Measurements from ENCODE around the gene CANX. TPM values are rescaled to one million over a fixed set of nuclear protein-coding genes. Genes with fewer than 3 reads are reported as not detected.

Gene CANX
- total and polyA plus RNA-seq, 2 of the 13 experiments (the other 11 are each of a cell fraction or from before 2014, with no cell fraction given), result 477 to 680 TPM

DNA sequence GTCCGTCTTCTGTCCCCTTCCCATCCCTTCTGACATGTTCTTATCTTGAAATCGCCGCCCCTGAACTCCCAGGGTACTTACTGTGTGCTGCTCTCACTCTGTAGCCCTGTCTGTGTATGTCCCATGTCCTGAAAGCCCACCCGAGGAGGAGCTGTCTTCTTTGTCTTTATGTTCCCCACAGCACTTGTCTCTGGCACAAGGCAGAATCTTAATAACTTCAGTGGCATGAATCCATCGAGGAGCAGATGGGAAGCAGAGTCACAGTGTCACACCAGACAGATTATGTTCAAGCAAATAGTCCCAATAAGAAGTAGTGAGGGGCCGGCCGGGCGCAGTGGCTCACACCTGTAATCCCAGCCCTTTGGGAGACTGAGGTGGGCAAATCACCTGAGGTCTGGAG lies 65.3 kb downstream of the CANX start:
- 87% methylated on average over 8 of the region's 8 CpGs for WGBS (ENCODE audit: low lambda C conversion rate)
- CTCF ChIA-PET (ENCODE audit: low intra/inter-chr PET ratio, low total read pairs), result interaction anchor here (1.9 kb wide), 1 partner anchor 32 kb away, joined by 11 read pairs; no protein-coding TSS in a partner anchor
- TF ChIP-seq DPF2 (CRISPR knock-in tag; IDR thresholded peaks at IDR 0.05; ENCODE audit: borderline replicate concordance, low read depth) (no peak), EZH2 (conservative IDR thresholded peaks at IDR 0.05; ENCODE audit: low read depth, low read length) (no peak), CHD2 (IDR thresholded peaks at IDR 0.05; ENCODE audit: low read depth, low read length) (no peak), CAMTA2 (CRISPR knock-in tag; IDR thresholded peaks at IDR 0.05; ENCODE audit: borderline replicate concordance) (no peak)
- in situ Hi-C loops (cut with HindIII; ENCODE audit: extremely low pct_ligation_motif_present, low pct_unique_long_range_greater_than_20kb), result loop anchor here (25.0 kb wide), 1 partner anchor 323 kb away; no protein-coding TSS in a partner anchor
- intact Hi-C loops (cut with micrococcal nuclease; ENCODE audit: unreplicated experiment), result loop anchor here (10.0 kb wide), 1 partner anchor 141 kb away; the partner anchor contains the start of gene TBC1D9B
- Histone ChIP-seq H3K9me3 (ENCODE audit: low read length) (no peaks in the 10 kb centered on the region), H4K20me1 (ENCODE audit: insufficient read depth, low read length) (peaks cover 29% of the 10 kb centered on the region), H3K4me3 (replicated peaks in 1 of 3; ENCODE audit: insufficient read depth in 1 of 3, low read depth in 2 of 3, low read length in 3 of 3) (no peak overlapping the region), H2AFZ (ENCODE audit: low read length) (no peak overlapping the region), H3K79me2 (ENCODE audit: insufficient read depth, low read length) (peaks cover 53% of the 10 kb centered on the region), H3K27ac (ENCODE audit: extremely low read length, insufficient read depth, low read length) (no peak overlapping the region), H3K4me1 (ENCODE audit: insufficient read depth, low read length) (peaks cover 27% of the 10 kb centered on the region), H3K27me3 (ENCODE audit: control insufficient read depth in 1 of 2, insufficient read depth in 2 of 2, low read length in 2 of 2) (no peaks in the 10 kb centered on the region), H3K9ac (ENCODE audit: insufficient read depth, low read depth, low read length) (no peak overlapping the region), H3K36me3 (replicated peaks in 1 of 2; ENCODE audit: control insufficient read depth in 1 of 2, insufficient read depth in 2 of 2, low read length in 2 of 2) (peaks cover 19 to 43% of the 10 kb centered on the region in 2 experiments), H3K4me2 (ENCODE audit: low read depth, low read length) (no peak overlapping the region)
- POLR2A ChIA-PET, result interaction anchor here (1.4 to 2.6 kb wide), 2 partner anchors 32 to 68 kb away, joined by 5 to 11 read pairs; partner anchors contain the start of gene MAML1
- FAIRE-seq, result no peak
- no TSS peak for BruUV-seq (replicated peaks)
- ATAC-seq, result no peak
- DNase-seq (ENCODE audit: low spot score), result no peak

DNA sequence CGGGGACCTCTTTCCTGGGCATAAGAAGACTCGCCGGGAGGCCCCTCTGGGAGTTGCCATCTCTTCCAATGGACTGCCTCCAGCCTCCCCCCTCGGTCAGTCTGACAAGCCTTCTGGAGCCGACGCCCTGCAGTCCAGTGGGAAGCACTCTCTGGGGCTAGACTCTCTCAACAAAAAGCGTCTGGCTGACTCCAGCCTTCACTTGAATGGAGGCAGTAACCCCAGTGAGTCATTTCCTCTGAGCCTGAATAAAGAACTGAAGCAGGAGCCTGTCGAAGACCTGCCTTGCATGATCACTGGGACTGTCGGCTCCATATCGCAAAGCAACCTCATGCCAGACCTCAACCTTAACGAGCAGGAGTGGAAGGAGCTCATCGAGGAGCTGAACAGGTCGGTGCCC lies 66.6 kb downstream of the CANX start:
- H3K4me1 ChIP-seq (ENCODE audit: insufficient read depth, low read length), result peaks cover 27% of the 10 kb centered on the region
- H3K27me3 ChIP-seq (ENCODE audit: control insufficient read depth in 1 of 2, insufficient read depth in 2 of 2, low read length in 2 of 2), result no peaks in the 10 kb centered on the region
- FAIRE-seq (no peak), ATAC-seq (no peak), DNase-seq (ENCODE audit: low spot score) (no peak)
- H3K27ac ChIP-seq (ENCODE audit: extremely low read length, insufficient read depth, low read length), result no peak overlapping the region
- BruUV-seq (replicated peaks), result no TSS peak
- H3K4me2 ChIP-seq (ENCODE audit: low read depth, low read length), result no peak overlapping the region
- H4K20me1 ChIP-seq (ENCODE audit: insufficient read depth, low read length), result peaks cover 23% of the 10 kb centered on the region
- H3K9ac ChIP-seq (ENCODE audit: insufficient read depth, low read depth, low read length), result no peak overlapping the region
- no peak overlapping the region for H2AFZ ChIP-seq (ENCODE audit: low read length)
- ChIA-PET POLR2A (no interaction called here), CTCF (ENCODE audit: low intra/inter-chr PET ratio, low total read pairs) (no interaction called here)
- H3K36me3 ChIP-seq (replicated peaks in 1 of 2; ENCODE audit: control insufficient read depth in 1 of 2, insufficient read depth in 2 of 2, low read length in 2 of 2), result peaks cover 22 to 55% of the 10 kb centered on the region in 2 experiments
- no peak overlapping the region for H3K4me3 ChIP-seq (replicated peaks in 1 of 3; ENCODE audit: insufficient read depth in 1 of 3, low read depth in 2 of 3, low read length in 3 of 3)
- in situ Hi-C loops (cut with HindIII; ENCODE audit: extremely low pct_ligation_motif_present, low pct_unique_long_range_greater_than_20kb) (loop anchor here (25.0 kb wide), 1 partner anchor 322 kb away; no protein-coding TSS in a partner anchor), intact Hi-C loops (cut with micrococcal nuclease; ENCODE audit: unreplicated experiment) (loop anchor here (10.0 kb wide), 1 partner anchor 139 kb away; the partner anchor contains the start of gene TBC1D9B)
- TF ChIP-seq SRSF9 (IDR thresholded peaks at IDR 0.05; ENCODE audit: borderline replicate concordance, insufficient read depth, low read depth, low read length, poor library complexity, severe bottlenecking), result no peak
- TF ChIP-seq RFXAP (CRISPR knock-in tag; IDR thresholded peaks at IDR 0.05; ENCODE audit: borderline replicate concordance), result no peak
- no peak for TF ChIP-seq ZC3H4 (CRISPR knock-in tag; IDR thresholded peaks at IDR 0.05; ENCODE audit: borderline replicate concordance)
- TF ChIP-seq ZNF816 (CRISPR knock-in tag; IDR thresholded peaks at IDR 0.05; ENCODE audit: borderline replicate concordance), result no peak
- TF ChIP-seq, protein P1, sequence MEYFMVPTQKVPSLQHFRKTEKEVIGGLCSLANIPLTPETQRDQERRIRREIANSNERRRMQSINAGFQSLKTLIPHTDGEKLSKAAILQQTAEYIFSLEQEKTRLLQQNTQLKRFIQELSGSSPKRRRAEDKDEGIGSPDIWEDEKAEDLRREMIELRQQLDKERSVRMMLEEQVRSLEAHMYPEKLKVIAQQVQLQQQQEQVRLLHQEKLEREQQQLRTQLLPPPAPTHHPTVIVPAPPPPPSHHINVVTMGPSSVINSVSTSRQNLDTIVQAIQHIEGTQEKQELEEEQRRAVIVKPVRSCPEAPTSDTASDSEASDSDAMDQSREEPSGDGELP (IDR thresholded peaks at IDR 0.05; ENCODE audit: borderline replicate concordance, low read depth), result no peak
- TF ChIP-seq, protein P2, sequence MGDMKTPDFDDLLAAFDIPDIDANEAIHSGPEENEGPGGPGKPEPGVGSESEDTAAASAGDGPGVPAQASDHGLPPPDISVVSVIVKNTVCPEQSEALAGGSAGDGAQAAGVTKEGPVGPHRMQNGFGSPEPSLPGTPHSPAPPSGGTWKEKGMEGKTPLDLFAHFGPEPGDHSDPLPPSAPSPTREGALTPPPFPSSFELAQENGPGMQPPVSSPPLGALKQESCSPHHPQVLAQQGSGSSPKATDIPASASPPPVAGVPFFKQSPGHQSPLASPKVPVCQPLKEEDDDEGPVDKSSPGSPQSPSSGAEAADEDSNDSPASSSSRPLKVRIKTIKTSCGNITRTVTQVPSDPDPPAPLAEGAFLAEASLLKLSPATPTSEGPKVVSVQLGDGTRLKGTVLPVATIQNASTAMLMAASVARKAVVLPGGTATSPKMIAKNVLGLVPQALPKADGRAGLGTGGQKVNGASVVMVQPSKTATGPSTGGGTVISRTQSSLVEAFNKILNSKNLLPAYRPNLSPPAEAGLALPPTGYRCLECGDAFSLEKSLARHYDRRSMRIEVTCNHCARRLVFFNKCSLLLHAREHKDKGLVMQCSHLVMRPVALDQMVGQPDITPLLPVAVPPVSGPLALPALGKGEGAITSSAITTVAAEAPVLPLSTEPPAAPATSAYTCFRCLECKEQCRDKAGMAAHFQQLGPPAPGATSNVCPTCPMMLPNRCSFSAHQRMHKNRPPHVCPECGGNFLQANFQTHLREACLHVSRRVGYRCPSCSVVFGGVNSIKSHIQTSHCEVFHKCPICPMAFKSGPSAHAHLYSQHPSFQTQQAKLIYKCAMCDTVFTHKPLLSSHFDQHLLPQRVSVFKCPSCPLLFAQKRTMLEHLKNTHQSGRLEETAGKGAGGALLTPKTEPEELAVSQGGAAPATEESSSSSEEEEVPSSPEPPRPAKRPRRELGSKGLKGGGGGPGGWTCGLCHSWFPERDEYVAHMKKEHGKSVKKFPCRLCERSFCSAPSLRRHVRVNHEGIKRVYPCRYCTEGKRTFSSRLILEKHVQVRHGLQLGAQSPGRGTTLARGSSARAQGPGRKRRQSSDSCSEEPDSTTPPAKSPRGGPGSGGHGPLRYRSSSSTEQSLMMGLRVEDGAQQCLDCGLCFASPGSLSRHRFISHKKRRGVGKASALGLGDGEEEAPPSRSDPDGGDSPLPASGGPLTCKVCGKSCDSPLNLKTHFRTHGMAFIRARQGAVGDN (CRISPR knock-in tag; IDR thresholded peaks at IDR 0.05), result no peak
- no peak for TF ChIP-seq JUNB (CRISPR knock-in tag; IDR thresholded peaks at IDR 0.05; ENCODE audit: borderline replicate concordance)
- peaks cover 40% of the 10 kb centered on the region for H3K79me2 ChIP-seq (ENCODE audit: insufficient read depth, low read length)
- 91% methylated on average over 8 of the region's 13 CpGs for WGBS (ENCODE audit: low lambda C conversion rate)
- no peaks in the 10 kb centered on the region for H3K9me3 ChIP-seq (ENCODE audit: low read length)

Data from HepG2 (cell line).